Activated CD8-positive, alpha-beta T cell treated with anti-CD3 and anti-CD28 coated beads for 36 hours (primary cell): Measurements from ENCODE around the gene PRKAR2B. TPM values are rescaled to one million over a fixed set of nuclear protein-coding genes. Genes with fewer than 3 reads are reported as not detected.

Source experiments
- ATAC-seq: fragments of 200-7000 bp; cut with Tn5 transposase; one replicate; pipeline ENCODE4 v1.10.0; 2021; ENCODE audit warnings: mild to moderate bottlenecking, moderate library complexity
- CTCF ChIA-PET: fragments of 350-600 bp; sonication (Branson Sonifier 250); formaldehyde crosslinking; loops from one replicate; lab custom pipeline; 2021; ENCODE audit warnings: antibody characterized with exemption; lab: Charles Lee
- POLR2A ChIA-PET: fragments of 350-600 bp; sonication (Branson Sonifier 250); formaldehyde crosslinking; loops from one replicate; lab custom pipeline; 2021; ENCODE audit warnings: antibody characterized with exemption; lab: Charles Lee
- DNase-seq: peaks from one replicate; pipeline ENCODE4 v3.0.0-alpha.2; 2020
- H3K27ac Mint-ChIP-seq: one replicate; pipeline ENCODE4 v1.8.0; 2021; ENCODE audit warnings: mild to moderate bottlenecking, mixed read lengths
- H3K27me3 Mint-ChIP-seq: one replicate; pipeline ENCODE4 v1.8.0; 2021; ENCODE audit warnings: mixed read lengths
- H3K36me3 Mint-ChIP-seq: one replicate; pipeline ENCODE4 v1.8.0; 2021; ENCODE audit warnings: low read depth, mixed read lengths
- H3K4me1 Mint-ChIP-seq: one replicate; pipeline ENCODE4 v1.8.0; 2021; ENCODE audit warnings: low read depth, mixed read lengths
- H3K4me3 Mint-ChIP-seq: one replicate; pipeline ENCODE4 v1.8.0; 2021; ENCODE audit warnings: mild to moderate bottlenecking, moderate library complexity, mixed read lengths
- H3K9me3 Mint-ChIP-seq: one replicate; pipeline ENCODE4 v1.8.0; 2021; ENCODE audit warnings: mixed read lengths
- intact Hi-C: fragments of 100-400 bp; cut with micrococcal nuclease; formaldehyde crosslinking; loops from one replicate; pipeline ENCODE4 v1.10.0; 2022
- total RNA-seq, 2 experiments: library from RNA; stranded (reverse); gene quantifications; one replicate each; pipeline ENCODE4 v1.2.3, GENCODE V29; 2021
- TF ChIP-seq, protein P1 (sequence below): fragments of 200-600 bp; IDR thresholded peaks from one replicate; pipeline ENCODE4 v1.8.0; 2022; ENCODE audit warnings: antibody characterized with exemption, mild to moderate bottlenecking

PRKAR2B gene
- total RNA-seq, 2 experiments from 2014 or later: 1.1 to 1.3 TPM

DNA sequence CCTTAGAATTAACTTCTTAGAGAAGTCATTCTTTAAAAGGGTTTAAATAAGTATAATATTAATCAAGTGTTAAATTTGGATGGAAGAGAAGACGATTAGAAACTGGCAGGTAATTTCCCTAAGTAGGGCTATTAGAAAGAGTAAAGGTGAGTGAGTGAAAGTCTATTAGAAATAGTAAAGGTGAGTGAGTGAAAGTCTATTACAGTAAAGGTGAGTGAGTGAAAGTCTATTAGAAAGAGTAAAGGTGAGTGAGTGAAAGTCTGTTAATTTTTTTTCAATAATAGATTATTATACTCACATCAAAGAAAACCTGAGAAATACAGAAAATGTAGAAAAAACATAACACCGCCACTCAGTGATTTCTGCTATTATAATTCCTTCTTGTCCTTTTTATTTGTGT lies 113.5 kb downstream of the PRKAR2B start:
- no peaks in the 10 kb centered on the region for H3K9me3 Mint-ChIP-seq
- H3K4me3 Mint-ChIP-seq: no peak overlapping the region
- ChIA-PET POLR2A (no interaction called here), CTCF (no interaction called here)
- intact Hi-C loops: no loop called here
- no peak overlapping the region for H3K27ac Mint-ChIP-seq
- TF ChIP-seq, protein P1, sequence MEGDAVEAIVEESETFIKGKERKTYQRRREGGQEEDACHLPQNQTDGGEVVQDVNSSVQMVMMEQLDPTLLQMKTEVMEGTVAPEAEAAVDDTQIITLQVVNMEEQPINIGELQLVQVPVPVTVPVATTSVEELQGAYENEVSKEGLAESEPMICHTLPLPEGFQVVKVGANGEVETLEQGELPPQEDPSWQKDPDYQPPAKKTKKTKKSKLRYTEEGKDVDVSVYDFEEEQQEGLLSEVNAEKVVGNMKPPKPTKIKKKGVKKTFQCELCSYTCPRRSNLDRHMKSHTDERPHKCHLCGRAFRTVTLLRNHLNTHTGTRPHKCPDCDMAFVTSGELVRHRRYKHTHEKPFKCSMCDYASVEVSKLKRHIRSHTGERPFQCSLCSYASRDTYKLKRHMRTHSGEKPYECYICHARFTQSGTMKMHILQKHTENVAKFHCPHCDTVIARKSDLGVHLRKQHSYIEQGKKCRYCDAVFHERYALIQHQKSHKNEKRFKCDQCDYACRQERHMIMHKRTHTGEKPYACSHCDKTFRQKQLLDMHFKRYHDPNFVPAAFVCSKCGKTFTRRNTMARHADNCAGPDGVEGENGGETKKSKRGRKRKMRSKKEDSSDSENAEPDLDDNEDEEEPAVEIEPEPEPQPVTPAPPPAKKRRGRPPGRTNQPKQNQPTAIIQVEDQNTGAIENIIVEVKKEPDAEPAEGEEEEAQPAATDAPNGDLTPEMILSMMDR: no peak
- no peaks in the 10 kb centered on the region for H3K27me3 Mint-ChIP-seq
- H3K36me3 Mint-ChIP-seq: no peaks in the 10 kb centered on the region
- ATAC-seq (no peak), DNase-seq (no peak)
- H3K4me1 Mint-ChIP-seq: no peaks in the 10 kb centered on the region

DNA sequence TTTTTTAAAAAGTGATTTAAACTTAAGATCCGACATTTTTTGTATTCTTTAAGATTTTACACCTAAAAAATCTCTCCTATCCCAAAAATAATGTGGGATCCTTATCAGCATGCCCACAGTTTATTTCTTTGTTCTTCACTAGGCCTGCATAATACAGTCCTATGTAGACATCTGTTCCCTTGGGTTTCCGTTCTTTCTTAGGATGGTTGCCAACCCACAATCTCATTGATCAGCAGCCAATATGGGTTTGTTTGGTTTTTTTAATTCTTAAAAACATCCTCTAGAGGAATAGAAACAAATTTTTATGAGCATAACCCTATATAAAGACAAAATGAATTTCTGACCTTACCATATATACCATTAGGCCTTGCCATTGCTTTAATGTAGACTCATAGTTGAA lies 115.9 kb downstream of the PRKAR2B start:
- Mint-ChIP-seq H3K36me3 (no peaks in the 10 kb centered on the region), H3K27me3 (no peaks in the 10 kb centered on the region), H3K27ac (no peak overlapping the region), H3K9me3 (no peaks in the 10 kb centered on the region), H3K4me1 (no peaks in the 10 kb centered on the region), H3K4me3 (no peak overlapping the region)
- ChIA-PET CTCF (interaction anchor here (2.0 kb wide), 1 partner anchor 8 kb away, joined by 8 read pairs; no protein-coding TSS in a partner anchor), POLR2A (no interaction called here)
- intact Hi-C loops: no loop called here
- DNase-seq: no peak
- TF ChIP-seq, protein P1: no peak
- ATAC-seq: no peak

DNA sequence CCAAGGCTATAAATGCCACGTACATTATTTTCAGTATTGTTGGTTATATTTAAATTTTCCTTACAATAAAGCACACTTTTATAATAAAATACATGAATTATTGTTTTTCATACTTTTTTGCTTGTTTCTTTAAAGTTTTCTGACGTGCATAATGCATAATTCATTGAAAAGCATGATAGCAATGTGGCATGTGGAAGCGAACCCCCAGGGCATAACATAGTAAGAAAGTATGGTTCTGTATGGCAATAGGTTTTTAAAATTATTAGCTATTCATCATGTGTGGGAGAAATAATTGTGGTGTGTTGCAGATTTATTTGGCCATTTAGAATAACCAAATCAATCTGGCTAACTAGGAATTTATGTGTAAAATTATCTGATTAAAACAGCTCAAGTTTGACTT lies 116.9 kb downstream of the PRKAR2B start:
- ChIA-PET POLR2A (no interaction called here), CTCF (interaction anchor here (1.0 to 2.0 kb wide), 2 partner anchors 9 kb away, joined by 3 to 8 read pairs; no protein-coding TSS in a partner anchor)
- no peaks in the 10 kb centered on the region for H3K27me3 Mint-ChIP-seq
- DNase-seq (no peak), ATAC-seq (no peak)
- intact Hi-C loops: no loop called here
- H3K36me3 Mint-ChIP-seq: no peaks in the 10 kb centered on the region
- TF ChIP-seq, protein P1: no peak
- H3K9me3 Mint-ChIP-seq: no peaks in the 10 kb centered on the region
- H3K4me3 Mint-ChIP-seq: no peak overlapping the region
- no peak overlapping the region for H3K27ac Mint-ChIP-seq
- no peaks in the 10 kb centered on the region for H3K4me1 Mint-ChIP-seq

DNA sequence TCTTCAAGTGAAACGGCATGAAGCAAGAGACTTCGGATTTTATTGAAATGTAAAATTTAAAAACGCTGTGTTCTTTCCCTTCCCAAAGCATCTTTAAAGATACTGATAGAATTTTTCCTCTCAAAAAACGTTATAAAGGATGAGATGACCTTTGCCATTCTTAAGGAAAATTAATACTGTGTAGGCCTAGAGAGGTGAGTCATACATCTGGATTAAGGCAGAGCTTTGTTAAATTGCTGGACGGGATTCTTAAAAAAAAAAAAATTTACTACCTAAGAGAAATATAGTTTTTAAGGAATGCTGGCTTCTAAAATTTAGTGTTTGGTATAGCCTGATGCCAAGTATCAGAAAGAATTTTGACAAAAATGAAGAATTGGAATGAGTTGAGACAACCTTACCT lies 118.0 kb downstream of the PRKAR2B start:
- no peaks in the 10 kb centered on the region for H3K9me3 Mint-ChIP-seq
- no peaks in the 10 kb centered on the region for H3K27me3 Mint-ChIP-seq
- ChIA-PET POLR2A (no interaction called here), CTCF (interaction anchor here (0.8 to 2.0 kb wide), 2 partner anchors 10 to 15 kb away, joined by 3 to 8 read pairs; no protein-coding TSS in a partner anchor)
- H3K27ac Mint-ChIP-seq: no peak overlapping the region
- ATAC-seq (no peak), DNase-seq (no peak)
- H3K36me3 Mint-ChIP-seq: no peaks in the 10 kb centered on the region
- intact Hi-C loops: no loop called here
- peaks cover 2% of the 10 kb centered on the region for H3K4me1 Mint-ChIP-seq
- TF ChIP-seq, protein P1: no peak
- H3K4me3 Mint-ChIP-seq: no peak overlapping the region

DNA sequence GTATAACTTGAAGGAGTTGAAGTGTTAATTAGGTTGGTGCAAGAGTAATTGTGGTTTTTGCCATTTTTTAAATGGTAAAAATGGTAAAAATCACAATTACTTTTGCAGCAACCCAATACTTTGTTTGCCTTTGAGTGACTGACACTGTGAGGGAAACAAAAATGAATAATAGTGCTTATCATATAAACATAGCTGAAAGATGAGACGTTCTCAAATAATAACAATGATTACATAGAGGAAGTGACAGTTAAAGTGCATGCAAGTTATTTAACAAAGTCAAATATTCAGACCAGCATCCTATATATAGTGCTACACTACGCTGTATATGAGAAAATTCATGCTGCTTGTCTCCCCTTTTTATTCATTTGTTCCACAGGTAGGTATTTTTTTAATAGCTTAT lies 119.6 kb downstream of the PRKAR2B start:
- Mint-ChIP-seq H3K27me3 (no peaks in the 10 kb centered on the region), H3K36me3 (no peaks in the 10 kb centered on the region), H3K9me3 (no peaks in the 10 kb centered on the region), H3K4me3 (no peak overlapping the region), H3K4me1 (peaks cover 3% of the 10 kb centered on the region), H3K27ac (no peak overlapping the region)
- ChIA-PET POLR2A (no interaction called here), CTCF (interaction anchor here (1.0 to 1.9 kb wide), 2 partner anchors 12 to 13 kb away, joined by 3 to 4 read pairs; no protein-coding TSS in a partner anchor)
- no peak for ATAC-seq
- DNase-seq: no peak
- TF ChIP-seq, protein P1: no peak
- intact Hi-C loops: no loop called here
